Mucosa of rectum (tissue), 2 donors: ENCODE data around the gene HSD3B1.
"Not testable (repeated sequence)": the region's sequence is repeated elsewhere in the genome, so short reads cannot be mapped to it uniquely, and the experiment has no call there.

Experiments used
- H3K27ac ChIP-seq, 2 donors: one replicate each; pipeline ENCODE4 v1.7.0; 2013; ENCODE audit warnings: inconsistent platforms in 2 of 2, low read depth in 2 of 2, low read length in 2 of 2
- H3K27me3 ChIP-seq, 2 donors: one replicate each; pipeline ENCODE4 v1.7.0; 2013; ENCODE audit warnings: low read length in 2 of 2; ENCODE audit not compliant: control insufficient read depth in 2 of 2, insufficient read depth in 2 of 2
- H3K36me3 ChIP-seq, 2 donors: one replicate each; pipeline ENCODE4 v1.7.0; 2013; ENCODE audit warnings: low read length in 2 of 2; ENCODE audit not compliant: control insufficient read depth in 2 of 2, insufficient read depth in 2 of 2
- H3K4me1 ChIP-seq, 2 donors: one replicate each; pipeline ENCODE4 v1.7.0; 2013; ENCODE audit warnings: low read length in 2 of 2, mild to moderate bottlenecking in 1 of 2; ENCODE audit not compliant: control insufficient read depth in 2 of 2, insufficient read depth in 2 of 2
- H3K4me3 ChIP-seq, 2 donors: one replicate each; pipeline ENCODE4 v1.7.0; 2013; ENCODE audit warnings: low read length in 2 of 2
- H3K9ac ChIP-seq, 2 donors: one replicate each; pipeline ENCODE4 v1.7.0; 2013; ENCODE audit warnings: low read length in 2 of 2, low read depth in 1 of 2, mild to moderate bottlenecking in 1 of 2
- H3K9me3 ChIP-seq, 2 donors: one replicate each; pipeline ENCODE4 v1.7.0; 2013; ENCODE audit warnings: low read length in 2 of 2; ENCODE audit not compliant: control insufficient read depth in 2 of 2
- donor health status: healthy.
- donor health status: Normal muscosa, but diverticular disease.

Gene HSD3B1

DNA sequence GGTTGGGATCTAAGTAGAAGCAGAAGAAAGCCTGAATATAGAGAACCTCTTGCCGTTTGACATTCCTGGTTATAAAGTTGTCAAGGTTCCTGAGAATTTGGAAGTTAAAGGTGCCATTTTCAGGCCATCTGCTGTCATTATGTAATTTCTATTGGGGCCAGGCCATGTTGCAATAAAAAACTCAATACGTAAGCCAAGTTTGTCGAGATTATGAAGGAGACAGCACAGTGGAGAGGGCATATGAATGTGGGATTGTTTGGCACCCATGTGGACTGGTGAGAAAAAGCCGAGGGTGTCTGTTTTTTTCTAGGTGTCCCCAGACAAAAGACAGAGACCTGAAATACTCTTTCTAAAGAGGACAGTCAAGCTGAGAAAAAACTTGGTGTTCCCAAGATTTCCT is 18.8 kb upstream of the HSD3B1 start:
- Histone ChIP-seq H3K4me3 (no peak overlapping the region), H3K9ac (no peak overlapping the region), H3K27ac (no peak overlapping the region), H3K36me3 (no peaks in the 10 kb centered on the region), H3K27me3 (no peaks in the 10 kb centered on the region), H3K9me3 (no peaks in the 10 kb centered on the region), H3K4me1 (no peaks in the 10 kb centered on the region)

- no peaks in the 10 kb centered on the region for H3K4me1 ChIP-seq
- no peak overlapping the region for H3K9ac ChIP-seq
- H3K36me3 ChIP-seq = no peaks in the 10 kb centered on the region
- H3K27me3 ChIP-seq = no peaks in the 10 kb centered on the region
- no peak overlapping the region for H3K4me3 ChIP-seq
- H3K9me3 ChIP-seq = no peaks in the 10 kb centered on the region
- no peak overlapping the region for H3K27ac ChIP-seq
Observed at GRCh38 chr1:119489201-119489600, 17.8 kb upstream of the HSD3B1 start.

- Histone ChIP-seq H3K27ac (no peak overlapping the region), H3K36me3 (no peaks in the 10 kb centered on the region), H3K4me3 (no peak overlapping the region)
Observed at GRCh38 chr1:119490925-119491324, 16.1 kb upstream of the HSD3B1 start.

DNA sequence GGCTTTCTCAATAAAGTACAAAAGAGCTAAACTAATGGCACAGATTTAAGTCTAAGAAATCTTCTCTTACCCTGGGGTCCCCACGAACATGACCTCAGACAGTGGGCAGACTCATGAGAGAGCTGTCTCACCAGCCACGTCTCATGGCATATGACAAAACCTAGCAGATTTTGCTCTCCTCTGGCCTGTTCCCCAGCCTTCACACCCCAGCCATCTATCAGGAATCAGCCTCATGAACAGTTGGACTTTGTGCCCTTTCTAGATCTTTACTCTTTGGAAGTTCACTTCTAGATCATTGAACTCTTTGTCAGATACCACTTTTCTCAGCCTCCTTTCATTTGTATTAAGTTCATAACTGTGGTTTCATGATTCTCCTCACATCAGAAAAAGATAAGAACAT is 14.2 kb upstream of the HSD3B1 start:
- no peaks in the 10 kb centered on the region for H3K36me3 ChIP-seq
- no peak overlapping the region for H3K4me3 ChIP-seq
- no peak overlapping the region for H3K9ac ChIP-seq
- no peaks in the 10 kb centered on the region for H3K27me3 ChIP-seq
- no peak overlapping the region for H3K27ac ChIP-seq
- H3K9me3 ChIP-seq = no peaks in the 10 kb centered on the region
- no peaks in the 10 kb centered on the region for H3K4me1 ChIP-seq

More at GRCh38 chr1:119490925-119491324, 16.1 kb upstream of the HSD3B1 start:
- Histone ChIP-seq H3K27me3 (no peaks in the 10 kb centered on the region), H3K4me1 (no peaks in the 10 kb centered on the region), H3K9ac (no peak overlapping the region), H3K9me3 (no peaks in the 10 kb centered on the region)

DNA sequence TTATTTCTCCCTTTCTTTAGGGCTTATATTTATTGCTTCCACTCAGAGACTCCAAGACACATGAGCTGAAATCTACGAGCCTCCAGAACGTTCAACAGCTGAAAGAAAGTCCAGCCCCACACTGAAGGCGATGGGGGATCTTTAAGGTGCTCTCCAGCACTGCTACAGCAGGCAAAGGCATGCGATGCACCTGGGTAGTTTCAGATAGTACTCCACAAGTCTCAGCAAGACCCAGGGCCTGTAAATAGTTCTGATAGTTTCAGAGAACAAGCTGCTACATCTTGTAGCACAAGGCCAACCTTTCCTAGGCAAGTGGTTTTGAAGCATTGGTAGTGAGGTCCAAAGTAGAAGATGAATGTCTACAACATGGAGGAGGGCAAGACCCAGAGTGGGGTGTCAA is 2.2 kb upstream of the HSD3B1 start:
- H3K4me1 ChIP-seq = peaks cover 0 to 9% of the 10 kb centered on the region in 2 donors
- no peaks in the 10 kb centered on the region for H3K27me3 ChIP-seq
- no peaks in the 10 kb centered on the region for H3K9me3 ChIP-seq
- H3K4me3 ChIP-seq = no peak overlapping the region
- H3K36me3 ChIP-seq = no peaks in the 10 kb centered on the region
- H3K9ac ChIP-seq = no peak overlapping the region
- no peak overlapping the region for H3K27ac ChIP-seq

DNA sequence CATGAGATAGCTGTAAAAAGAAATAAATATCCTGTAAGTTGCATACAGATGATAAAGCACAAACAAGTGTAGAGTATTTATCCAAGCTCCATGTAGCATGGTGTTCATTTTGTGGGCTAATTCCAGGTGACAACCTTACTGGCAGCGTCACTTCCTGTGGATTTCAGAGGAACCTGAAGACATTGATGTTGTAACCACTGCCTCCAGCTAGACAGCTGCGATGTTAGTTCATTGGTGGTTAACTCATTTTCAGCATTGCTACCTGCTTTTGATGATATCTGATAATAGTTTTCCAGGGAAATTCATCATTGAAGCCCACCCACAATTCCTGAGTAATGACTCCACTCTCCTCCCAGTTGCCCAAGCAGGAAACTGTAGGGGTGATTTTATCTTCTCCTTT is 3.0 kb downstream of the HSD3B1 start:
- Histone ChIP-seq H3K27ac (no peak overlapping the region), H3K27me3 (peaks cover 0 to 2% of the 10 kb centered on the region in 2 donors), H3K9me3 (no peaks in the 10 kb centered on the region), H3K4me3 (no peak overlapping the region), H3K4me1 (peaks cover 0 to 9% of the 10 kb centered on the region in 2 donors), H3K36me3 (no peaks in the 10 kb centered on the region), H3K9ac (no peak overlapping the region)

GRCh38 chr1:119515221-119515620 is 8.2 kb downstream of the HSD3B1 start:
- H3K9ac ChIP-seq = no peak overlapping the region
- H3K9me3 ChIP-seq = no peaks in the 10 kb centered on the region
- H3K27ac ChIP-seq = no peak overlapping the region
- H3K4me3 ChIP-seq = no peak overlapping the region
- H3K4me1 ChIP-seq = no peaks in the 10 kb centered on the region
- H3K36me3 ChIP-seq = no peaks in the 10 kb centered on the region
- peaks cover 0 to 2% of the 10 kb centered on the region in 2 donors for H3K27me3 ChIP-seq

GRCh38 chr1:119516247-119516646 is 9.2 kb downstream of the HSD3B1 start:
- Histone ChIP-seq H3K9me3 (no peaks in the 10 kb centered on the region), H3K36me3 (no peaks in the 10 kb centered on the region), H3K4me3 (no peak overlapping the region), H3K4me1 (no peaks in the 10 kb centered on the region), H3K27me3 (peaks cover 0 to under 1% of the 10 kb centered on the region in 2 donors), H3K27ac (no peak overlapping the region), H3K9ac (no peak overlapping the region)

DNA sequence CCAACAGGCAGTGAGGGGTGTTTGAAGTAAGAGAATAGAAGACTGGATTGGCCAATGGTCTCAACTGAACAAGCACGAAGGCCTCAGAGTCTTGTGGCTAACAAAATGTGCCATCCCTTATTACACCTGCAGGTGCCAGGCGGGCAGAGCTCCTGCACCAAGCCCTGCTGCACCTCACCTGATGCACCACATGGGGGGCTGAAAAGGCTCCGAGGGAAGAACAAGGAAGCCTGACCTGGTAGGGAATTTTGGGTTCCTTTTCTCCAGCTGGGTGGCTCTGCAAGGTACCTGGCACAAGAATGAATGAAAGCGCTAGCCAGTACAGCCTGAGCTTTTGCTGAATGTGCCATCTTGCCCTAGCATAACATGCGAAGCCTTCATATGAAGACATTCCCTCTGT is 9.7 kb downstream of the HSD3B1 start:
- no peaks in the 10 kb centered on the region for H3K36me3 ChIP-seq
- no peaks in the 10 kb centered on the region for H3K27me3 ChIP-seq
- no peak overlapping the region for H3K27ac ChIP-seq
- H3K4me1 ChIP-seq = no peaks in the 10 kb centered on the region
- no peak overlapping the region for H3K4me3 ChIP-seq
- no peaks in the 10 kb centered on the region for H3K9me3 ChIP-seq
- no peak overlapping the region for H3K9ac ChIP-seq

- not testable (repeated sequence) for H3K4me1 ChIP-seq, H3K27ac ChIP-seq, H3K36me3 ChIP-seq
Observed at GRCh38 chr1:119517667-119518066, 10.7 kb downstream of the HSD3B1 start.

More at GRCh38 chr1:119517667-119518066, 10.7 kb downstream of the HSD3B1 start:
- H3K4me3 ChIP-seq, H3K9me3 ChIP-seq, H3K27me3 ChIP-seq, H3K9ac ChIP-seq: not testable (repeated sequence)
